ENCODE measurements around the gene ZNF335. TPM values are rescaled to one million over a fixed set of nuclear protein-coding genes. Genes with fewer than 3 reads are reported as not detected.
A peak's percentile ranks its signal among the peaks of the same experiment; 100 is the strongest.

ZNF335 gene
- total and polyA plus RNA-seq, 2 of the 13 experiments (the other 11 are each of a cell fraction or from before 2014, with no cell fraction given): 9.7 to 13.7 TPM

GRCh38 chr20:46013829-46014516, 42.0 kb upstream of the ZNF335 start (continued):
- TF ChIP-seq ZNF350 (CRISPR knock-in tag; IDR thresholded peaks at IDR 0.05; ENCODE audit: borderline replicate concordance, low read depth) (peak; percentile 56; the same call in 1 of the 2 replicates), ZNF547 (CRISPR knock-in tag; IDR thresholded peaks at IDR 0.05) (no peak; the same call in none of the 2 replicates), BCL3 (CRISPR knock-in tag; IDR thresholded peaks at IDR 0.05) (peak; percentile 90), ATF7-NPFF (CRISPR knock-in tag; IDR thresholded peaks at IDR 0.05; ENCODE audit: low read depth) (no peak), RNF2 (conservative IDR thresholded peaks at IDR 0.05; ENCODE audit: low read depth) (peak; percentile 92), ZNF788 (CRISPR knock-in tag; IDR thresholded peaks at IDR 0.05; ENCODE audit: borderline replicate concordance) (no peak; the same call in 1 of the 2 replicates), ZNF639 (CRISPR knock-in tag; conservative IDR thresholded peaks at IDR 0.05) (no peak), ETS1 (CRISPR knock-in tag; IDR thresholded peaks at IDR 0.05) (no peak; the same call in 1 of the 2 replicates), IRF2 (CRISPR knock-in tag; IDR thresholded peaks at IDR 0.05) (no peak), CBX1 (IDR thresholded peaks at IDR 0.05; ENCODE audit: low read depth) (peak; percentile 77), TP53 (CRISPR knock-in tag; conservative IDR thresholded peaks at IDR 0.05) (0 out of 2 replicates have a peak, but pooled peaks have one; percentile 17), HNRNPL (IDR thresholded peaks at IDR 0.05; ENCODE audit: low read depth, low read length) (peak; percentile 74; the same call in 1 of the 2 replicates), MTERF4 (CRISPR knock-in tag; IDR thresholded peaks at IDR 0.05) (0 out of 2 replicates have a peak, but pooled peaks have one; percentile 52), ZNF646 (CRISPR knock-in tag; IDR thresholded peaks at IDR 0.05) (no peak), HDAC2 (CRISPR knock-in tag; IDR thresholded peaks at IDR 0.05) (0 out of 2 replicates have a peak, but pooled peaks have one; percentile 34)

All from HepG2 (cell line).